Fibroblast of skin of left quadriceps (primary cell): Measurements from ENCODE around the gene NUAK1.
"Not testable (repeated sequence)": the region's sequence is repeated elsewhere in the genome, so short reads cannot be mapped to it uniquely, and the experiment has no call there.

Experiments used
- DNase-seq, 2 experiments: peaks; one replicate each; pipeline ENCODE4 v3.0.0-alpha.2; 2013; ENCODE audit warnings: low read depth in 2 of 2

NUAK1 gene

DNA sequence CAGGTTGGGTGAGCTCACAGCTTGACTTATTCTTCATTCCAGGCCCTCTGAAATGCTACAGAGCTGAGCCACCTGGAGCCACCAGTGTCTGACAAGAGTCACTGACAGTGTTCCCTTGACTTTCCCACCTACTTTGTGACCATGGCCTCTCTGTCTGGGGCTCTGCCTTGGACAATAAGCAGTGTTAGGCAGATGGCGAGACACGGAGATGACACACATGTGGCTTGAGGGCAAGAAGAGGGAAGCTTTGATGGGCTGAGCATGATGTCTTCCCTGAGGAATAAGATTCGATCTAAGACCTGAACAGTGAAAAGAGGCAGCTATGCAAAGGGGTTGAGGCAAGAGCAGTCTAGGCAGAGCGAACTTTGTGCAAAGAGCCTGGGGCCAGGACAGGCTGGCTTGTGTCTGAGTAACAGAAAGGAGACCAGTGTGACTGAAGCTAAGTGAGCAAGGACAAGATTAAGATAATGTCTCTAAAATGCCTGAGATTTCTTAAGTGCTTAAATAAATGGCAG lies 105.5 kb downstream of the NUAK1 start:
- DNase-seq: no peak

DNA sequence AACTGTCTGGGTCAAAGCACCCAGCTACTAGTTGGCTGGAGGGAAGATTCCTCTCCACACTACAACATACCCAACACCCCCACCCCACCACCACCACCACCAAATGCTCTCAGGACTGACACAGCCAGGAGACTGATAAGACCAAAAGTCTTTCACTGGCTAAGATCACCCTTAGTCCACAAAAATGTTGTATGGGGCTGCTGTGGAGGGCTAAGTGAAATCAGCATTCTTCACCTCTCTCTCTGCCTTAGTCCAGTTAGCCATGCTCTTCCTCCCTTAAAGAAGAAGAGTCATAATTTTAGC lies 106.2 kb downstream of the NUAK1 start:
- DNase-seq: no peak

DNA sequence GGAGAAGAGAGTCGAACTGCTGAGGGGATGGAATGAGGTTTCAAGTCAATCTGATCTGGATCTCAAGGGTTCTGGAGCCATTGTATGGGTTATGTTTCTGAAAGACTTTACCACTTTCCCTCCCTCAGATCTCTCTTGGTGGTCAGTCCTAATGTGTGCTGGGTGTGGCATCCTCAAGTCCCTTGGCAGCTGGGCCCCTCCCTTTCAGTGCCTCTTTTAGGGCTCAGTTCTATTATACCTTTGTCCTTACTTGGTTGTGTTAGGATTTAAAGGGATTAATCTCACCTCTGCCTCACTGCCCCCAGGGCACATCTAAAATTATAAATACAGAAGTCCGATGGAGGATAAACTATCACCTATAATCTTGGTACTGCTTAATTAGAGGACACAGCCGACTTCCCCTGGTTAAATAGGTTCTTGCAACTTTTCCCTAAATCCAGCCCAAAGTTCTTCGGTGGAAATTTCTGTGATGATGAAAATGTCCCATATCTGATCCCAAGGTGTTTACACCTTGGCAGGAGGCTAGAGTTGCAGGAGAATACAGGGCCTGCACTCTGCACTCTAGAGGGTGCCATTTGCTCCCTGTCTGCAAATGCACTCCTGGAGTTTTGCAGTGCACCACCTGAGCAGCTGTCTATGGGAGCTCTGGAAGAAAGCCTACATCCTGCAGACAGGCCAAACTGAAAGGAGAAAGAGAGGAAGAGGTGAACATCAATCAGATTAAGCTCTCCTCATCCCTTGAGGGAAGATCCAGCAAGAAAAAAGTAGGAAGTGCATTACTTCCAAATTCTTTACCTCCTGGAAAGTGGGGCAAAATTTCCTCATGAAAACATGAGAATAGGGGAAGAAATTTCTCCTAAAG lies 106.8 kb downstream of the NUAK1 start:
- no peak for DNase-seq

DNA sequence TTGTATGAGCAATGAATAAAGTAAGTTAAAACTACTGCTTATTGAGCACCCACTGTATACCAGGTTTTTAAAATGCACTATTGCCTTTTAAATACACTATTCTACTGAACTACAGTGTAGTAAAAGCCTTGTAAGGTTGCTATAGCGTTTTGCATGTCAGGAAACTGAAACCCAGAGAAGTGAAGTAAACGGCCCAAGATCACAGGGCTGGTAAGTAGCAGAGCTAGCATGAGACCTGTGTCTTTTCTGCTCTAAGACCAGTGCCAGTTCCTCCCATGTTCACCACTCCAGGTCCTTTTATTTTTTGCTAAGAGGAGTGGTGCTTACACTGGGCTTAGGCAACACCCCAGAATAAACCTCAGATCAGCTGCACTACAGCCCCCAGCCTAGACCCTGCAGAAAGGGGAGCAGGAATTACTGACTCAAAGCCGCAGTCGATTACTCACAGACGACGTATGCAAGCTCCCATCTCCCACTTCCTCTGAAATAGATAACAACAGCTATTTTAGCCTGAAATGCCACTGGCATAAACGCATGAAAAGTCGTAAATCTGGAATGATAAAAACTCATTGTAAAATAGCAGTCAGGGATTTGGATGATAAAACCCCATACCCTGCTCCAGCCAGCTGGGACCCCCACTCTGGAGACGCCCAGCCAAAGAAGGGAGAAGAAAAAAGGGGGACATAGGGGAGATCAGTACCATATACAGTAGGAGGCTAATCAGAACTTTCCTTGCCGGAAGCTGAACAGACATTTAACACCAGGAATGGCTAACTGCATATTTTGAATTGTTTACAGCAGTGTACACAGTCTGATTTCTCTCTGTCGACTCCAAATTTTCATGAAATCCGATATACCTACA lies 108.3 kb downstream of the NUAK1 start:
- DNase-seq: peak; percentile 92 to 93

DNA sequence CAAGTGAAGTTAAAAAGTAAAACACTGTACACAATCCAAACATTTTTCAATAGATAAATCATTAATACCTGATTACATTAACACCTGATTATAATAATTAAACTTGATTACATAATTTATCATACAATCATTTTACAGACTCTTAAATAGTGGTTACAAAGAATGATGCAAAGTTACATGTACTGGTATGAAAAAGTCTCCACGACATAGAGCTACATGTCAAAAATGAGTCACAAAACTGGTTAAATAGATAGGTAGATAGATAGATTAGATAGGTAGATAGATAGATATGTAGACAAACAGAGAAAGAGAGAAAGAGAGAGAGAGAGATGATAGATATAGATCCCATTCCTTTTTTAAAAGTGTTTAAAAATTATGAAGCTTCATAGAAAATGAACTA lies 109.2 kb downstream of the NUAK1 start:
- DNase-seq: no peak

DNA sequence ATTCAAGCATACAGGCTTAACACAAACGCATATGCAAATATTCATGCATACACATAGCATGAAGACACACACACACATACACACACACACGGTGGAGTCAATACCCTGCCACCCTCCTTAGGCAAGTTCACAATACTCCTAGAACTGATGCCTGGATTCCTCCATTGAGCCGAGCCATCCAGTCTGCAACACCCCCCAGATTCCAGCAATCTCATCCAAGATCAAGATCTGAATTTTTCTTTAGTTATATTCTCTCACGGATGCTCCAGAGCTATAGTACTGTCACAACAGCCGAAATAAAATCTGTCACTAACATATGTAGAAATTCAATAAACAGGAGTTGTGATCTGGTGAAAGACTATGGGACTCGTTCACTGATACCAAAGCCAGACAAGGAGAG lies 110.8 kb downstream of the NUAK1 start:
- DNase-seq: no peak

DNA sequence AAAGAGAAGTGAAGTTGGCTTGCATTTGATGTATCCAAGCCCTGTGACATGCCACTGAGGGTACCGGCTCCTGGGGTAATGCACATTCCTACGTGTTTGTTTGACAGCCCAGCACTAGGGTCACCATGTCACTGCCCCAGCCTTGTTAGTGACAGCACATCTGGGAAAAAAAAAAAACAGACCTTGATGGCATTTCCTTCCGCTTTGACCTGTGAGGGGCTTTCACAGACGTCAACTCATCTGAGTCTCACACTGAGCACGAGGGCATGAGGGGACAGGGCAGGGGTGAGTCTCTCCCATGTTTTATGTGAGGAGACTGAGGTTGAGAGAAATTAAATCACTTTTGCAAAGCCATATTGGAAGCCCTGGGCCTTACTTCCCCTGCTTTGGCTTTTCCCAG lies 111.5 kb downstream of the NUAK1 start:
- DNase-seq: no peak

DNA sequence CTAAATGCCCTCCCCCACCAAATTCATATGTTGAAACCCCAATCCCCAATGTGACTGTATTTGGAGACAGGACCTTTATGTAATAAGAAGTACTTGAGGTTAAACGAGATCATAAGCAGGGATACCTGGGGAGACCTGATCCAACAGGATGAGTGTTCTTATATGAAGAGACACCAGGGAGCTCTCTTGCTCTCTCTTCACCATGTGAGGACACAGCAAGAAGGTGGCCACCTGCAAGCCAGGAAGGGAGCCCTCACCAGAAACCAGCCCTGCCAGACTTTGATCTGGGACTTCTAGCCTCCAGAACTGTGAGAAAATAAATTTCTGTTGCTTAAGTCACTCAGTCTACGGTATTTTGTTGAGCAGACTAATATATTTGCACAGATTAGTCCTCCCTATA lies 113.6 kb downstream of the NUAK1 start:
- no peak for DNase-seq

DNA sequence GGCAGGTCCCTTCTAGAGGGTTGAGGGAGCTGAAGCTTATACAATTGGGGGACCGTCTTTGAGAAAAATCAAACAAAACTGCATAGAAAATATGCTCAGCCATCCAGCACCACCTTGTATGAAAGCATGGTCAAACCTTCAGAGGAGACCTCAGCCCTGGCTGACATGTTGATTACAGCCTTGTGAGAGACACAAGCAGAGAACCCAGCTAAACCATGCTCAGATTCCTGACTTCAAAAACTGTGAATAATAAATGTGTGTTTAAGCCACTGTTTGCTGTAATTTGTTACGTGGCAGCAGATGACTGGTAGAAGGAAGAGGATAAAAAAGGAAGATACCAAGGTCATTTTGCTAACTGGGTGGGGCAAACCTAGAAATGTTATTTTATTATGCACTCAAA lies 115.7 kb downstream of the NUAK1 start:
- no peak for DNase-seq

DNA sequence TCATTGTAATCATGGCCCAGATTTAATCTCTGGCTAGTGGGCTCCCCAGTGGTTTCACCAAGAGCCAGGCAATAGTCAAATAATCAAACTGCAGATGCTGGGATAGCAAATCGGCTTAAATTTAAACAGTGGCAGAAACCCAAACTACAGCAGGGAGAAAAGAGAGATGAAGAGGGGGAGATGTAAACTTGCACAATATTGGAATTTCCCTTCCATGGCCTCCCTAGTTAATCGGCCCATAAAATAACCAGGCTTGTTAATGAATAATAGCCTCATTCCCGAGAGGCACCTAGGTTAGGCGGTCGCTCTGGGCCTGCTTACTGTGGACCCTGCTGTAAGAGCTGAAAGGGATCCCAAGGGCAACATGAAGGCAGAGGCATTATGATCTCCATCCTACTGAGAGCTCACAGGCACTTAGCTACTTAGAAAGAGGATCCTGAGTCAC lies 116.2 kb downstream of the NUAK1 start:
- peak in 1 of 2 experiments; percentile 25 for DNase-seq

DNA sequence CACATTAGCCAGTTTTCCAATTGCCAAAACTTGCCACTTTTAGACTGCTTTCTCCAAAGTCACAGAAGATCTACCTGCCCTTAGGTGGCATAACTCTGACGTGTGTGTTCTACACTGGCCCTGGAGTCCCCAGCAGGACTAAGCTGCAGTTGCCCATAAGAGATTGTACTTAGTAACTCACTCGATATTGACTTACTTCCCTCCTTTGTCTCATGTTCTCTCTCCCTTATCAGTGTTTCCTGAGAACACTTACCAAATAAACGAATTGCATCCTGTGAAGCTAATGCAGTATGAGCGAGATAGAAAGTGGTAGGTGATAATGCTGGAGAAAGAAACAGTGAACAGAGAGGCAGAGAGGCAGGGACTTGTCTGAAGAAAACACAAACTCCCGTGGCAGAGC lies 117.2 kb downstream of the NUAK1 start:
- DNase-seq: no peak

DNA sequence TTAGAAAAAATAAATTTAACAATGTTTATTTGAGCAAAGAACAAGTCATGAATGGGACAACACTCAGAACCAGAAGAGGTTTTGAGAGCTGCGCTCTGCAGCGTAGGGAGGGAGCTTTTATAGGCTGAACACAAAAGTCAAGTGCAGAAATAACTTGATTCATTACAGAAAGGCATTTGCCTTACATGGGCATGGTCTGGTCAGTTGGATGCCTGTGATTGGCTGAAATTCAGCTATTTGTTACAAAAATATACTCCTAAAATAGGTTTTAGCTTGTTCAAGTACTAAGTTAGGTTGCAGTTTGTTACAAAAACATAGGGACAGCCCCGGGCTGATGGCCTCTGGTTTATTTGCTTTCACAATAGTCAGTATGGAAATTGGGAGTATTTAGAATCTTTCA lies 118.0 kb downstream of the NUAK1 start:
- no peak for DNase-seq

DNA sequence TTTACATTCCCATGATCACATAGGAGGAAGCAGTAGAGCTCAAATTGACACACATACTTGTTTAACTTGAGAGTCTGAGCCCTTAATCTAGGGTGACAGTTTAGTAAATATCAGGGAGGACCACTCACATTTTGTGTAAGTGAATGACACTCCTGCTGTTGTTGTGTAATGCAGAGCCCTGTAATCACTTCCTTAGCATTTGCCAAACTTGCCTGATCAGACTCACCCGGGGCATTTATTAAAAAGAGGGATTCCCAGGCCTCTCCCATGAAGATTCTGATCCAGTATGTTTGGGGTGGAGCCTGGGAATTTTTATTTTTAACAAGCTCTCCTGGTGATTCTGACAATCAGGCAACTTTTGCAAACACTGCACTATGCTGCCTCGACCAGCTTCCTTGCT lies 119.6 kb downstream of the NUAK1 start:
- no peak for DNase-seq

DNA sequence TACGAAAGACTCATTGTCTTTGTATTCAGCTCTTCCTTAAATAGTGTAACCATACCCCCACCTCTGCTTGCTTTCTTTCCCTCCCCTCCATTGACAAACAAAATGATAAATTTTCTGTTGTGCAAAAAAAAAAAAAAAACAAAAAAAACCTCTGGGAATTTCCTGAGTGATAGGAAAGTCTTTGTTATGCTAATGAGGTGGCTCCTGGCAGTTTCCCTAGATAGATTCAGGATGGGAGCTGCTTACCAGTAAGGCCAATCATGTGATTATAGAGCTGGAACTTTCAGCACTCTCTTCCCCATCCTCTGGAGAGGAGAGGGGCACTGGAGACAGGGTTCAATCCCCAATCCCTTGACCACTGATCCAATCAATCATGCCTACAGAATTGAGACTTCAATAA lies 120.5 kb downstream of the NUAK1 start:
- DNase-seq: no peak

DNA sequence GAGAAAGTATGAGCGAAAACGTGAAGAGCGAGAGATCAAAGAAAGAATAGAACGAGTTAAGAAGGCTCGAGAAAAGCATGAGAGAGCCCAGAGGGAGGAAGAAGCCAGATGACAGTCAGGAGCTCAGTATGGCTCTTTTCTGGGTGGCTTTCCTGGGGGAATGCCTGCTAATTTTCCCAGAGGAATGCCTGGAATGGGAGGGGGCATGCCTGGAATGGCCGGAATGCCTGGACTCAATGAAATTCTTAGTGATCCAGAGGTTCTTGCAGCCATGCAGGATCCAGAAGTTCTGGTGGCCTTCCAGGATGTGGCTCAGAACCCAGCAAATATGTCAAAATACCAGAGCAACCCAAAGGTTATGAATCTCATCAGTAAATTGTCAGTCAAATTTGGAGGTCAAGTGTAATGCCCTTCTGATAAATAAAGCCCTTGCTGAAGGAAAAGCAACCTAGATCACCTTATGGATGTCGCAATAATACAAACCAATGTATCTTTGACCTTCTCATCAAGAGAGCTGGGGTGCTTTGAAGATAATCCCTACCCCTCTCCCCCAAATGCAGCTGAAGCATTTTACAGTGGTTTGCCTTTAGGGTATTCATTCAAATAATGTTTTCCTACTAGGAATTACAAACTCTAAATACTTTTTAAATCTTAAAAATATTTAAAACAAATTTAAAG lies 122.0 kb downstream of the NUAK1 start:
- not testable (repeated sequence) for DNase-seq

DNA sequence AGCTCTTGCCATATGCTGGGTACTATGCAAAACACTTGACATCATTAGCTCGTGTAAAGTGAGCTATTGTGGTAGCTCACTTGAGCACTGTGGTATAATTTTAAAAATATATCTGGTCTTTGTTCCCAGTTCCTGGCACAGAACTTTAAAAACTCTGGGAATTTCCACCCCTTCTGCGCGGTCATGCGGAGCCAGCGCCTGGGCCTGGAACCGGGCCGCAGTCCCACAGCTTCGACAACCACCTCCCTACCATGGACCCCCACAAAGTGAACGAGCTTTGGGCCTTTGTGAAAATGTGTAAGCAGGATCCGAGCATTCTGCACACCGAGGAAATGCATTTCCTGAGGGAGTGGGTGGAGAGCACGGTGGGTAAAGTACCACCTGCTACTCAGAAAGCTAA lies 123.1 kb downstream of the NUAK1 start:
- DNase-seq: no peak

DNA sequence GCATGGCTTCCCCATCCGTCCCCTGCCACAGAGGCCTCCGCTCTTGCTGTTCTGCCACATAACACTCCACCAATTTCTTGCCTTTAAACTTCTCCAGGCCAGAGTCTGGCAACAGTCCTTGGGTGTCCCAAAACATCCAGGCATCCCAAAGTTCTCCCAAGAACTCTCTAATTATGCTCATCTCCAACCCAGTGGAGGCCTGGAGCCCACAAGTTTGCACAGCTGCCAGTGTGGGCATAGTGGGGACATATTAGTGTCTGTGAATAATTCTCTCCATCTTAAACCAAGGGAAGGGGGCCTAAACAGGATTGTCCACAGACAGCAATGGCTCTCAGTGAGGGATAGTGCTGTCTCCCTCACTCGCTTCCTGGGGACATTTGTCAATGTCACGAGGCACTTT lies 124.8 kb downstream of the NUAK1 start:
- no peak for DNase-seq
